ENCODE results near the gene LDB2.

Gene LDB2

DNA sequence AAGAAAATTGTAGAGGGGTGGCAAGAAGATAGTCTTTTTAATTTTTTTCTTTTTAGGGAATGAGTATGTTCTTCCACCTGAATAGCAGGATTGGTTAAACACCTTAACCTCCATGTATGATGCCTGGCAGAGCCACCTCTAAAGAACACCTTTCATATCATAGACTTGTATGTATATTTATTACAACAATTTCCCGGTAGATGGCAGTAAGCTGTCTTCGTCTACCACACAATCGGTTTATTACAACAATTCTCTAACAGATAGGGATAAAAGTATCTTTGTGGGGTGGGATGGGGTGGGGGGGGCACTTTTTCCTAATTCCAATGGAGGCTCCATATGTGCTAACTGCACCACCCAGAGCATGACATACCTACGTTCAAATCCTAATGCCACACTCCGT, 255.5 kb downstream of the LDB2 start:
- H3K36me3 ChIP-seq (ENCODE audit: control insufficient read depth, low read length): no peaks in the 10 kb centered on the region
- no peaks in the 10 kb centered on the region for H3K79me2 ChIP-seq (ENCODE audit: control insufficient read depth, low read length)
- H3K4me3 ChIP-seq (ENCODE audit: low read length): no peak overlapping the region
- TF ChIP-seq EZH2phosphoT487 (IDR thresholded peaks at IDR 0.05; ENCODE audit: borderline replicate concordance, low read length): no peak
- TF ChIP-seq, protein P1, sequence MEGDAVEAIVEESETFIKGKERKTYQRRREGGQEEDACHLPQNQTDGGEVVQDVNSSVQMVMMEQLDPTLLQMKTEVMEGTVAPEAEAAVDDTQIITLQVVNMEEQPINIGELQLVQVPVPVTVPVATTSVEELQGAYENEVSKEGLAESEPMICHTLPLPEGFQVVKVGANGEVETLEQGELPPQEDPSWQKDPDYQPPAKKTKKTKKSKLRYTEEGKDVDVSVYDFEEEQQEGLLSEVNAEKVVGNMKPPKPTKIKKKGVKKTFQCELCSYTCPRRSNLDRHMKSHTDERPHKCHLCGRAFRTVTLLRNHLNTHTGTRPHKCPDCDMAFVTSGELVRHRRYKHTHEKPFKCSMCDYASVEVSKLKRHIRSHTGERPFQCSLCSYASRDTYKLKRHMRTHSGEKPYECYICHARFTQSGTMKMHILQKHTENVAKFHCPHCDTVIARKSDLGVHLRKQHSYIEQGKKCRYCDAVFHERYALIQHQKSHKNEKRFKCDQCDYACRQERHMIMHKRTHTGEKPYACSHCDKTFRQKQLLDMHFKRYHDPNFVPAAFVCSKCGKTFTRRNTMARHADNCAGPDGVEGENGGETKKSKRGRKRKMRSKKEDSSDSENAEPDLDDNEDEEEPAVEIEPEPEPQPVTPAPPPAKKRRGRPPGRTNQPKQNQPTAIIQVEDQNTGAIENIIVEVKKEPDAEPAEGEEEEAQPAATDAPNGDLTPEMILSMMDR (IDR thresholded peaks at IDR 0.05; ENCODE audit: low read depth, low read length, poor library complexity, severe bottlenecking): no peak
- H3F3A ChIP-seq (ENCODE audit: control insufficient read depth, insufficient read depth): no peaks in the 10 kb centered on the region
- no peaks in the 10 kb centered on the region for H4K20me1 ChIP-seq (ENCODE audit: control insufficient read depth, insufficient read depth, low read depth, low read length)
- H3K4me1 ChIP-seq (ENCODE audit: control insufficient read depth, low read length): no peaks in the 10 kb centered on the region
- no peaks in the 10 kb centered on the region for H3K27me3 ChIP-seq (ENCODE audit: control insufficient read depth, low read length)
- H3K9me3 ChIP-seq (ENCODE audit: control insufficient read depth, insufficient read depth, low read length): no peaks in the 10 kb centered on the region
- no peaks in the 10 kb centered on the region for H3K9me2 ChIP-seq (replicated peaks; ENCODE audit: control insufficient read depth, low read length)
- no peak overlapping the region for H3K4me2 ChIP-seq (ENCODE audit: low read length)
- no peak overlapping the region for H3K27ac ChIP-seq (ENCODE audit: low read depth, low read length)

- H3K4me2 ChIP-seq (ENCODE audit: low read length): no peak overlapping the region
- no peak overlapping the region for H3K27ac ChIP-seq (ENCODE audit: low read depth, low read length)
- no peaks in the 10 kb centered on the region for H3K27me3 ChIP-seq (ENCODE audit: control insufficient read depth, low read length)
- H4K20me1 ChIP-seq (ENCODE audit: control insufficient read depth, insufficient read depth, low read depth, low read length): no peaks in the 10 kb centered on the region
- no peaks in the 10 kb centered on the region for H3K36me3 ChIP-seq (ENCODE audit: control insufficient read depth, low read length)
- no peaks in the 10 kb centered on the region for H3K9me3 ChIP-seq (ENCODE audit: control insufficient read depth, insufficient read depth, low read length)
- no peak overlapping the region for H3K4me3 ChIP-seq (ENCODE audit: low read length)
- H3K4me1 ChIP-seq (ENCODE audit: control insufficient read depth, low read length): no peaks in the 10 kb centered on the region
- no peaks in the 10 kb centered on the region for H3K9me2 ChIP-seq (replicated peaks; ENCODE audit: control insufficient read depth, low read length)
- no peaks in the 10 kb centered on the region for H3F3A ChIP-seq (ENCODE audit: control insufficient read depth, insufficient read depth)
- H3K79me2 ChIP-seq (ENCODE audit: control insufficient read depth, low read length): no peaks in the 10 kb centered on the region
- TF ChIP-seq, protein P1 (IDR thresholded peaks at IDR 0.05; ENCODE audit: low read depth, low read length, poor library complexity, severe bottlenecking): no peak
- no peak for TF ChIP-seq EZH2phosphoT487 (IDR thresholded peaks at IDR 0.05; ENCODE audit: borderline replicate concordance, low read length)
Measured at GRCh38 chr4:16641971-16642370, 256.5 kb downstream of the LDB2 start.

DNA sequence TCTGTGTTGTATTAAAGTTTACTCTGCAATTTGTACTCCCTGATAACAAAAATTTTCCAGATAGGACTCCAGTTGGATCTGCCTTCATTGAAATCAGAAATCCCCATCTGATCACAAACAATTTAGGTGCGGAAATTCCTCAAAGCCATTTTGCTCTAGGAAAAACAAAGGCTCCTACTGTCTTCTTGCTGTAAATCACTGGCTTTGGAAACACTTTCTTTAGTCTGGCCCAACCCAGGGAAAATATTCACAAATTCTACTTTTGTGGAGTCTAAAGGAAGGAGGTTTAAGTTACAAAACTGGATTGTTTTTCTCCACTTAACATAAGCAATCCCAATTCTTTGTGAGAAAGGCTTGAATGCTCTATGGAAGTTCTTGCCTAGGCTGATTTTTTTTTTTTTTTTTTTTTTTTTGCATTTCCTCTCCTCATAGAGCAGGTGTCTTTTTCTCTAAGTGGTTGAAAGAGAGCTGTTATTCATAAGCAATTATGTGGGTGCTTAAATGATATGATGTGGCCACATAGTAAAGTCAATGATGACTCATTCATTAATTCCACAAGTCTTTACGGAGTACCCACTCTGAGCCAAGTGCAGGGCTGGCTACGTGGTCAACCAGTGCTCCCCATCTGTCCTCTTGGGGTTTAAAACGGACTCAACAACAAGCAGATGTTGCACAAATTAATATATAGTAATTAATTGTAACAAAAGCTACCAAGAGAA, 261.4 kb downstream of the LDB2 start:
- H3K27ac ChIP-seq (ENCODE audit: low read depth, low read length): no peak overlapping the region
- H3K36me3 ChIP-seq (ENCODE audit: control insufficient read depth, low read length): no peaks in the 10 kb centered on the region
- H3K4me3 ChIP-seq (ENCODE audit: low read length): no peak overlapping the region
- TF ChIP-seq, protein P1 (IDR thresholded peaks at IDR 0.05; ENCODE audit: low read depth, low read length, poor library complexity, severe bottlenecking): no peak
- no peak for TF ChIP-seq EZH2phosphoT487 (IDR thresholded peaks at IDR 0.05; ENCODE audit: borderline replicate concordance, low read length)
- H3F3A ChIP-seq (ENCODE audit: control insufficient read depth, insufficient read depth): no peaks in the 10 kb centered on the region
- H3K9me3 ChIP-seq (ENCODE audit: control insufficient read depth, insufficient read depth, low read length): no peaks in the 10 kb centered on the region
- no peaks in the 10 kb centered on the region for H4K20me1 ChIP-seq (ENCODE audit: control insufficient read depth, insufficient read depth, low read depth, low read length)
- no peak overlapping the region for H3K4me2 ChIP-seq (ENCODE audit: low read length)
- H3K27me3 ChIP-seq (ENCODE audit: control insufficient read depth, low read length): no peaks in the 10 kb centered on the region
- H3K9me2 ChIP-seq (replicated peaks; ENCODE audit: control insufficient read depth, low read length): no peaks in the 10 kb centered on the region
- H3K79me2 ChIP-seq (ENCODE audit: control insufficient read depth, low read length): no peaks in the 10 kb centered on the region
- H3K4me1 ChIP-seq (ENCODE audit: control insufficient read depth, low read length): no peaks in the 10 kb centered on the region
